HG02981 (cell line): Measurements from ENCODE around the gene GOT1.

Source experiments
- ATAC-seq: cut with Tn5 transposase; IDR thresholded peaks from one replicate; pipeline ENCODE4 v1.9.1; 2021; ENCODE audit warnings: mild to moderate bottlenecking, moderate library complexity; ENCODE audit not compliant: unreplicated experiment

GOT1 gene

GRCh38 chr10:99433378-99434020 lies 3.1 kb upstream of the GOT1 start:
- no peak for ATAC-seq

GRCh38 chr10:99432881-99433280 lies 2.5 kb upstream of the GOT1 start:
- ATAC-seq, result no peak

- ATAC-seq, result no peak
Observed at GRCh38 chr10:99432047-99432446, 1.6 kb upstream of the GOT1 start.

GRCh38 chr10:99431190-99431760 lies 851 bp upstream of the GOT1 start:
- ATAC-seq, result no peak

- peak; percentile 0 for ATAC-seq
Observed at GRCh38 chr10:99430116-99430450, 341 bp downstream of the GOT1 start.

- ATAC-seq, result no peak
Observed at GRCh38 chr10:99429517-99430095, 818 bp downstream of the GOT1 start.

- no peak for ATAC-seq
Observed at GRCh38 chr10:99427566-99428190, 2.7 kb downstream of the GOT1 start.

GRCh38 chr10:99426689-99427088 lies 3.7 kb downstream of the GOT1 start:
- no peak for ATAC-seq

- ATAC-seq, result no peak
Observed at GRCh38 chr10:99425204-99425603, 5.2 kb downstream of the GOT1 start.

GRCh38 chr10:99424656-99425055 lies 5.8 kb downstream of the GOT1 start:
- no peak for ATAC-seq

GRCh38 chr10:99422529-99423096 lies 7.8 kb downstream of the GOT1 start:
- ATAC-seq, result no peak

GRCh38 chr10:99421233-99421739 lies 9.1 kb downstream of the GOT1 start:
- no peak for ATAC-seq

- no peak for ATAC-seq
Observed at GRCh38 chr10:99419688-99420087, 10.7 kb downstream of the GOT1 start.

- ATAC-seq, result no peak
Observed at GRCh38 chr10:99418910-99419624, 11.4 kb downstream of the GOT1 start.

- no peak for ATAC-seq
Observed at GRCh38 chr10:99412099-99412498, 18.3 kb downstream of the GOT1 start.

- no peak for ATAC-seq
Observed at GRCh38 chr10:99411546-99411945, 18.9 kb downstream of the GOT1 start.

GRCh38 chr10:99410876-99411275 lies 19.5 kb downstream of the GOT1 start:
- no peak for ATAC-seq

- ATAC-seq, result no peak
Observed at GRCh38 chr10:99410146-99410545, 20.3 kb downstream of the GOT1 start.

GRCh38 chr10:99406149-99406548 lies 24.3 kb downstream of the GOT1 start:
- ATAC-seq, result no peak

- ATAC-seq, result peak; percentile 80
Observed at GRCh38 chr10:99403674-99404073, 26.8 kb downstream of the GOT1 start.

GRCh38 chr10:99399664-99400063 lies 30.8 kb downstream of the GOT1 start:
- no peak for ATAC-seq
